ENCODE results near the gene UCHL1. TPM values are rescaled to one million over a fixed set of nuclear protein-coding genes. Genes with fewer than 3 reads are reported as not detected.

The UCHL1 gene
- total and polyA plus RNA-seq, 2 donors from 2014 or later = 35.8 to 353 TPM

- peak; percentile 38 to 82 (median 67) for DNase-seq
Observed at GRCh38 chr4:41213625-41214135, 43.0 kb upstream of the UCHL1 start.

GRCh38 chr4:41214136-41214824, 42.4 kb upstream of the UCHL1 start, which contains the start of gene APBB2:
TSS of gene APBB2 (minus strand) at chr4:41214542. CDS start at chr4:41033254, 181,288 bp downstream.
- FAIRE-seq = no peak
- intact Hi-C loops (cut with DNase I) = loop anchor here (5.0 to 10.0 kb wide), 2 partner anchors 237 to 279 kb away; no protein-coding TSS in a partner anchor
- peak; percentile 78 for TF ChIP-seq CTCF (IDR thresholded peaks at IDR 0.05; ENCODE audit: borderline replicate concordance, extremely low read depth, insufficient read depth)
- H3K9ac ChIP-seq (ENCODE audit: low read length in 3 of 3) = peak within 1 kb of the TSS; percentile 51 to 84 (median 68)
- peak; percentile 98 to 99 (median 98) for DNase-seq
- peak within 1 kb of the TSS; percentile 90 to 92 (median 90) for H3K4me3 ChIP-seq (ENCODE audit: low read length in 3 of 3)
- peak within 1 kb of the TSS; percentile 72 to 81 for H3K27ac ChIP-seq (ENCODE audit: low read depth in 2 of 2, low read length in 2 of 2)
- H3K4me1 ChIP-seq (ENCODE audit: control insufficient read depth in 2 of 3, insufficient read depth in 2 of 3, low read depth in 1 of 3, low read length in 3 of 3) = peaks cover 0 to 15% (median 14%) of the 10 kb centered on the region in 3 donors
- H3K36me3 ChIP-seq (ENCODE audit: control insufficient read depth in 2 of 3, insufficient read depth in 3 of 3, low read length in 3 of 3) = no peaks in the 10 kb centered on the region
- no peaks in the 10 kb centered on the region for H3K27me3 ChIP-seq (ENCODE audit: control insufficient read depth, insufficient read depth, low read length)
- H3K9me3 ChIP-seq (ENCODE audit: control insufficient read depth in 2 of 3, insufficient read depth in 1 of 3, low read length in 3 of 3) = no peaks in the 10 kb centered on the region

More at GRCh38 chr4:41213625-41214135, 43.0 kb upstream of the UCHL1 start:
- FAIRE-seq = no peak
- intact Hi-C loops (cut with DNase I) = loop anchor here (5.0 to 10.0 kb wide), 2 partner anchors 236 to 279 kb away; no protein-coding TSS in a partner anchor
- H3K27ac ChIP-seq (ENCODE audit: low read depth in 2 of 2, low read length in 2 of 2) = peak overlapping the region; percentile 72 to 81
- no peaks in the 10 kb centered on the region for H3K27me3 ChIP-seq (ENCODE audit: control insufficient read depth, insufficient read depth, low read length)
- H3K4me3 ChIP-seq (ENCODE audit: low read length in 3 of 3) = peak overlapping the region; percentile 90 to 92 (median 90)
- no peak for TF ChIP-seq CTCF (IDR thresholded peaks at IDR 0.05; ENCODE audit: borderline replicate concordance, extremely low read depth, insufficient read depth)
- H3K4me1 ChIP-seq (ENCODE audit: control insufficient read depth in 2 of 3, insufficient read depth in 2 of 3, low read depth in 1 of 3, low read length in 3 of 3) = peaks cover 0 to 15% (median 14%) of the 10 kb centered on the region in 3 donors
- H3K36me3 ChIP-seq (ENCODE audit: control insufficient read depth in 2 of 3, insufficient read depth in 3 of 3, low read length in 3 of 3) = no peaks in the 10 kb centered on the region
- H3K9me3 ChIP-seq (ENCODE audit: control insufficient read depth in 2 of 3, insufficient read depth in 1 of 3, low read length in 3 of 3) = no peaks in the 10 kb centered on the region
- H3K9ac ChIP-seq (ENCODE audit: low read length in 3 of 3) = peak overlapping the region; percentile 51 to 84 (median 68)

- Histone ChIP-seq H3K4me3 (ENCODE audit: low read length in 3 of 3) (peak overlapping the region in 2 of 3 donors; percentile 4 to 50), H3K9ac (ENCODE audit: low read length in 3 of 3) (peak overlapping the region in 1 of 3 donors; percentile 14), H3K9me3 (ENCODE audit: control insufficient read depth in 2 of 3, insufficient read depth in 1 of 3, low read length in 3 of 3) (no peaks in the 10 kb centered on the region), H3K36me3 (ENCODE audit: control insufficient read depth in 2 of 3, insufficient read depth in 3 of 3, low read length in 3 of 3) (no peaks in the 10 kb centered on the region), H3K27me3 (ENCODE audit: control insufficient read depth, insufficient read depth, low read length) (no peaks in the 10 kb centered on the region), H3K27ac (ENCODE audit: low read depth in 2 of 2, low read length in 2 of 2) (peak overlapping the region; percentile 15 to 38), H3K4me1 (ENCODE audit: control insufficient read depth in 2 of 3, insufficient read depth in 2 of 3, low read depth in 1 of 3, low read length in 3 of 3) (peaks cover 0 to 13% (median 10%) of the 10 kb centered on the region in 3 donors)
- DNase-seq (no peak), FAIRE-seq (no peak)
- no peak for TF ChIP-seq CTCF (IDR thresholded peaks at IDR 0.05; ENCODE audit: borderline replicate concordance, extremely low read depth, insufficient read depth)
- intact Hi-C loops (cut with DNase I) = loop anchor here (5.0 to 10.0 kb wide), 2 partner anchors 237 to 280 kb away; no protein-coding TSS in a partner anchor
Observed at GRCh38 chr4:41214825-41215146, 41.9 kb upstream of the UCHL1 start.
